Activated CD8-positive, alpha-beta memory T cell treated with anti-CD3 and anti-CD28 coated beads for 36 hours (primary cell): ENCODE measurements around the gene TRAK2. TPM values are rescaled to one million over a fixed set of nuclear protein-coding genes. Genes with fewer than 3 reads are reported as not detected.
"Not testable (repeated sequence)": the region's sequence is repeated elsewhere in the genome, so short reads cannot be mapped to it uniquely, and the experiment has no call there.

ENCODE experiments used
- CTCF ChIA-PET: fragments of 350-600 bp; sonication (Branson Sonifier 250); formaldehyde crosslinking; loops from one replicate; lab custom pipeline; 2021; ENCODE audit warnings: antibody characterized with exemption; lab: Charles Lee
- POLR2A ChIA-PET: fragments of 350-600 bp; sonication (Branson Sonifier 250); formaldehyde crosslinking; loops from one replicate; lab custom pipeline; 2021; ENCODE audit warnings: antibody characterized with exemption; lab: Charles Lee
- total RNA-seq, 2 experiments: library from RNA; stranded (reverse); gene quantifications; one replicate each; pipeline ENCODE4 v1.2.3, GENCODE V29; 2021

TRAK2 gene
- 10 to 100 TPM; 22.6 to 23.2 TPM for total RNA-seq

- POLR2A ChIA-PET = interaction anchor here (0.6 to 1.3 kb wide), 10 partner anchors 13 to 329 kb away, joined by 3 to 6 read pairs (median 4); partner anchors contain the start of gene ALS2
- CTCF ChIA-PET = interaction anchor here (0.6 to 1.8 kb wide), 6 partner anchors 10 to 1539 kb away, joined by 3 to 4 read pairs (median 3); no protein-coding TSS in a partner anchor
Observed at GRCh38 chr2:201451292-201452057, at the start of gene TRAK2, which contains the start of gene STRADB. Gene TRAK2 (minus strand): TSS chr2:201451458. CDS start chr2:201420507, 30,951 bp downstream. Gene STRADB (plus strand): TSS chr2:201451740. CDS start chr2:201454841, 3,101 bp downstream.

DNA sequence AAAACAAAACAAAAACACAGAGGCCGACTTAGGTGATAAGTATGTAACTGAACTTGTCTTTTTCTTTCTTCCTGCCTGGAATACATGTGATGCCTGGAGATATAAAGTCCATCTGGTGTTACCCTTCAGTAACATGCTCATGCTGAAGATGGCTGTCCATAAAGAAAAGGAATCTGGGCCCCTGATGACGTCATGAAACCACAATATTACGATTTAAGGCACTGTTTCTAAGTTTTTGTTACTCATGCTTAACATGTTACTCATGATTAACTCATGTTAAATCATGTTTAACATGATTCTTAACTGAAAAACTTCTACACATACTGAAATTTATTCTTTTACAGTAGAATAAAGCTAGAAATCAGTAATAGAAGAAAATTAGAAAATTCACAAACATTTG is 49.3 kb upstream of the TRAK2 start:
- ChIA-PET CTCF (no interaction called here), POLR2A (no interaction called here)

GRCh38 chr2:201496785-201497184 is 45.5 kb upstream of the TRAK2 start:
- POLR2A ChIA-PET = no interaction called here
- CTCF ChIA-PET = no interaction called here

DNA sequence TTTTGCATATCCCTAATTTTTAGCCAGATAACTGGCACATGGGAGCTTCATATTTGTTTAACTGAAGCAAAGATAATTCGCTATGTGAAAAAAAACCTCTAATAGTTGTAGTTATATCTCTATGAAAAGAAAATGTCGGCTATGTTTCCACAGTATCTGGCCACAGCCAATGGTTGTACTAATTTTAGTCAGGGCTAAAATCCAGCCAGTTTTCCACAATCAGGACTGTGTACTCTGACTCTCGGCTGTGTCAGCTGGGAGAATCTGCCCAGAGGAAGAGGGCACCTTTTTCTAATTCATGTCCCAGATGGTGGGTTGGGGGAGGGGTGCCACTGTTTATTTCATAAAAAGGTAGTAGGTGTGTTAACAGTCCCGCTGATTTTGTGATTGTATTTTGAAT is 39.0 kb upstream of the TRAK2 start:
- POLR2A ChIA-PET = no interaction called here
- CTCF ChIA-PET = no interaction called here

GRCh38 chr2:201484805-201485204 is 33.5 kb upstream of the TRAK2 start:
- ChIA-PET POLR2A (no interaction called here), CTCF (no interaction called here)

DNA sequence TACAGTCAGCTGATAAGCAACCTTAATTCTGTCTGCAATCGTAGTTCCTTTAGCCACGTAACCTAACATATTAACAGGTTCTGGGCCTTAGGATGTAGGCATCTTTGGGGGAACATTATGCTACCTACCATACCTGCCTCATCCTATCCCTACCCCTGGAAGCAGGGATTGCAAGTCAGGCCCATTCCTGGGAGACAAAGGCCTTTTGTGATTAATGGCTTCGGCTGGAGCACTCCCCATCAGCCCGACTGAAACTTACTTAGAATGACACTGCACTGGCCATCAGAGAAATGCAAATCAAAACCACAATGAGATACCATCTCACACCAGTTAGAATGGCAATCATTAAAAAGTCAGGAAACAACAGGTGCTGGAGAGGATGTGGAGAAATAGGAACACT is 32.5 kb upstream of the TRAK2 start:
- POLR2A ChIA-PET, CTCF ChIA-PET: not testable (repeated sequence)

DNA sequence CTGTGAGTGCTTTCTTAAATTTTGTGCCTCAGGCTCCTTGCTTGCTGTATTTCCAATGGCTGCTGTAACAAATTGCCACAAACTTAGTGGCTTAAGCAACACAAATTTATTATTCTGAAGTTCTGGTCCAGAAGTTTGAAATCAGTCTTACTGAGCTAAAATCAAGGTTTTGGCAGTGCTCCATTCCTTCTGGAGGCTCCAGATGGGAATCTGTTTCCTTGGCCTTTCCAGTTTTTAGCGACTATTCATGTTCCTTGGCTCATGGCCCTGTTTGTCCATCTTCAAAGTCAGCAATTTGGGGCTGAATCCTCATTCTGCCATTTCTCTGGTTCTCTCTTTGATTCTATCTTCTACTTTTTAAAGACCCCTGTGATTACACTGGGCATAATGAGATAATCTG is 32.1 kb upstream of the TRAK2 start:
- CTCF ChIA-PET = no interaction called here
- POLR2A ChIA-PET = no interaction called here

DNA sequence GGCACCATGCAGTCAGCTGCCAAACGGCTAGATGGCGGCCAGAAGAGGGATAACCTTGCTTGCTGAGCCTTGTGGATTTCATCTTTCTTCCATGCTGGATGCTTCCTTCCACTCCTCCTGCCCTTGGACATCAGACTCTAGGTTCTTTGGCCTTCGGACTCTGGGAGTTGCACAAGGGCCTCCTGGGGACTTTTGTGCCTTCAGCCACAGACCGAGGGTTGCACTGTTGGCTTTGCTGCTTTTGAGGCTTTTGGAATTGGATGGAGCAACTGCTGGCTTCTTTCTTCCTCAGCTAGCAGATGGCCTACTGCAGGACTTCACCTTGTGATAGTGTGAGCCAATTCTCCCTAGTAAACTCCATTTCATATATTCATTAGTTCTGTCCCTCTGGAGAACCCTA is 31.3 kb upstream of the TRAK2 start:
- POLR2A ChIA-PET = no interaction called here
- CTCF ChIA-PET = no interaction called here

DNA sequence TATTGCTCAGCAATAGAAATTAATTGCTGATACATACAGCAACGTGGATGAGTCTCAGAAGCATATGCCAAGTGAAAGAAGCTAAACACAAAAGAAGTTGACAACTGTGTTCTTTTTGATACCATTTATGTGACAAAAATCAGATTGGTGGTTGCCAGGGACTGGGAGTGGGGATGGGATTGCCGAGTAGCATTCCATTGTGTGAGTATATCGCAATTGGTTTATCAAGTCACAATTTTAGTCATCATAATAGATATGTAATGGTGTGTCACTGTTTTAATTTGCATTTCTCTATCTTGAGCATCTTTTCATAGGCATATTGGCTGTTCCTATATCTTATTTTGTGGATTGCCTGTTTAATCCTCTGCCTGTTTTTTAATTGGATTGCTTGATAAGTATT is 21.2 kb upstream of the TRAK2 start:
- CTCF ChIA-PET = no interaction called here
- POLR2A ChIA-PET = no interaction called here

- ChIA-PET POLR2A (no interaction called here), CTCF (no interaction called here)
Observed at GRCh38 chr2:201471732-201472393, 20.6 kb upstream of the TRAK2 start.

GRCh38 chr2:201470821-201471731 is 19.8 kb upstream of the TRAK2 start:
- ChIA-PET CTCF (no interaction called here), POLR2A (no interaction called here)

- POLR2A ChIA-PET = no interaction called here
- CTCF ChIA-PET = interaction anchor here (0.9 kb wide), 1 partner anchor 16 kb away, joined by 4 read pairs; the partner anchor contains the start of genes STRADB and TRAK2
Observed at GRCh38 chr2:201467666-201468065, 16.4 kb upstream of the TRAK2 start.

DNA sequence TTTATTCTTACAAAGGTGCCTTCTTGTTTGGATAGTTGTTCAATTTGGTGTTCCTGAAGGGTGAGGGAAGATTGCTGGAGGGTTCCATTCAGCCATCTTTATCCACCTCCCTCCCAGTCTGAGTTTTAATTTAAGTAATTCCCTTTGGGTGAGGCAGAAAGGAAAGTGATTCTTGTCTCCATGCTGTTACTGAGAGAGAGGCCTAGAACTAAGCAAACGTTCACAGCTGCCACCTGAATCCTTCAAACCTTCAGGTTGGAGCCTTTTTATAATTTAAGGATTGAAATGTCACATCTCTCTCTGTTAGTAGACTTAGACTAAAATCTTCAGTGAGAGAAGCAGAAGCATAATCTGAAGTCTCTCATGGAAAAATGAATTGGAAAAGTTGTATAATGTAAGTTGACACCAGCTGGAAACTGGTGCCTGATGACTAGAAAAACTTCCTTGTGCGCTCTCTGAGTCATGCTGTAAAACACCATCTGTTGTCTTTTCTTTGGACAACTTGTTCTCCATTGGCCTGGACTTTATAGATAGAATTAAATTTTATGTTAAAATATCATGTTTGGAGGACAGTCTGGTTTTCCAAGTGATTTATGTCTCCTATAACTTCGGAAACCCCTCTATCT is 14.9 kb upstream of the TRAK2 start:
- CTCF ChIA-PET = no interaction called here
- POLR2A ChIA-PET = no interaction called here

DNA sequence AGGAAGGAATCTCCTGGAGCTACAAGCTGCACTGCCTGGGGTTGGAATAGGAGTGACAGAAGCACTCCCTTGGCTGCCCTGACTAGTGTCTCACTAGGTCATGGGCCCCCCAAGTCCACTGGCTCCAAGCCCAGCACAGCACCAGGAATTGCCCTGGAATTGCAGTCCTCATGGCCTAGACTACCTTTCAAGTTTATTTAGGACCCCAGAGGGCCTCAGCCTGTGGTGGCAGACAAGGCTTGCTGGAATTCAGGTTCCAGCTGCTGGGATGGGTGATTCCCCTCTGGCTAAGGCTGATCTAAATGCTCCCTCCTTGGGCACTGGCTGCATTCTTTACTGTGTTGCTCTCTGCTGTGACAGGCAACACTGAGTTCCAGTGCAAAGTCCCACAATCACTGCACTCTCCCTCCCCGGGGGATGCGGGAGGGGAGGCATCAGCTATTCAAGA is 14.3 kb upstream of the TRAK2 start:
- ChIA-PET CTCF (no interaction called here), POLR2A (no interaction called here)

DNA sequence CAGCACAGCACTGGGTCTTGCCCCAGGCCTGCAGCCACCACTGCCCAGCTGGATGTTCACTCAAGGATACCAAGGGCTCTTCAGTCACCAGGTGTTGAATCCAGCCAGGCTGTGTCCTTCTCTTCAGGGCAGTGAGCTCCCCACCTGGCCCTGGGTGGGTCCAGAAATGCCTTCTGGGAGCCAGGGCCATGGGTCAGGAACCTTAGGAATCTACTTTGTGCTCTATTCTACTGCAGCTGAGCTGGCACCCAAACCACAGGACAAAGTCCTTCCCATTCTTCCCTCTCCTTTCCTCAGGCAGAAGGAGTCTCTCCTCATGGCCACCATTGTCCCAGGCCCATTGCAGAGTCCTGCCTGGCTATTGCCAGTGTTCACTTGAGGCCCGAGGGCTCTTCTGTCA is 13.3 kb upstream of the TRAK2 start:
- ChIA-PET POLR2A (no interaction called here), CTCF (interaction anchor here (0.5 kb wide), 1 partner anchor 12 kb away, joined by 3 read pairs; no protein-coding TSS in a partner anchor)

DNA sequence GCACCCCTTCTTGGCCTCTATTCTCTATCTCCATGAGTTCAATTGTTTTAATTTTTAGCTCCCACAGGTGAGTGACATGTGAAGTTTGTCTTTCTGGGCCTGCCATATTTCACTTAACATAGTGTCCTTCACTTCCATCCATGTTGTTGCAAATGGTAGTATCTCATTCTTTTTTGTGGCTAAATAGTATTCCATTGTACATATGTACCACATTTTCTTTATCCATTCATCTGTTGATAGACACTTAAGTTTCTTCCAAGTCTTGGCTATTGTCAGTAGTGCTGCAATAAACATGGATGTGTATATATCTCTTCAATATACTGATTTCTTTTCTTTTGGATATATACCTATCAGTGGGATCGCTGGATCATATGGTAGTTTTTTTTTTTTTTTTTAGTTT is 9.3 kb upstream of the TRAK2 start:
- POLR2A ChIA-PET = no interaction called here
- CTCF ChIA-PET = no interaction called here

DNA sequence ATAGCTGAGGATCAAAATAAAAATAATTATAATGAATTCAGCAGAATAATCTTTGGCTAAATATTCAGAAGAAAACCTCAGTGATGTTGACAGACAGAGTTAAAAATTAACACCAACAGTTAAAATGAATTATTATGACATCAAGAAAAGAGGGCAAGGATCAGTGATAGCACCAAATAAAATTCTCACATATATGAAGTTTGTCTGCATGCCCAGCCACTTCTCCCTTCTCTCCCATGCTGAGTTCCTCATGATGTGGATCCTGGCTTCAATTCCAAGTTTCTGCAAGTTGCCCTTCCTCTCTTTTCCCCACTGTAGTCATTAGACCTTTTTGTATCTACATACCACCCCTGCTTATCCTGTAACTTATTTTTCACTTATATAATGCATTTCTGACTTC is 7.1 kb upstream of the TRAK2 start:
- CTCF ChIA-PET = no interaction called here
- POLR2A ChIA-PET = no interaction called here

DNA sequence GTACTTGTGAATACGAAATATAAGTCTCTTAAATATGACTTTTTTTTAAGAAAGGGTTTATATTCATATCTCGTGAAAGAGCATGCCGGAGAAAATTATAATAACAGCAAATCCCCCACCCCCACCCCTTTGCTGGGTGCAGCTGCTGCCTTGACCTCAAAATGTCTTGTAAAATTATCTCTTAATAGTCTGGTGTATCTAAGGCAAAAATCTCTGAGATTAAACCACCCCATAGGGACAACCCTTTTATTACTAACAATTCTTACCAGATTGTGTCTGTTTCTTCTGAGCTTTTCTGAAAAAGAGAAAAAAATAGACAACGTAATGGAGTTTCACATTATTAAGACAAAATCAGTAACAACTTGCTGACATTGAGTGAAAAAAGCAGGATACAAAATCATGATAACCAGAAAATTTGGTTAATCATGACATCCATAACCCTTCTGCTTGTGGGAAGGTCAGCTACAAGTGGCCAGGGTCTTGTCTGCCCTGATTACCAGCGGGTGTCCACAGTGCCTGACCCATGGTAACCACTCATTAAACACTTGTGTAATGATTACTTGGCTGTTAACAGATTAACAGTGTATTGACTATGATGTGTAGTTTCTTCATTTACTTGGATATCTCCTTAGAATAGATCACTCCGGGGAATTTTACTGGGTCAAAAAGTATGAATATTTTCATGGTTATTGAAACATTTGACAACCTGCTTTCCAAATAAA is 1.8 kb upstream of the TRAK2 start:
- POLR2A ChIA-PET = interaction anchor here (0.5 kb wide), 1 partner anchor 740 kb away, joined by 5 read pairs; no protein-coding TSS in a partner anchor
- CTCF ChIA-PET = interaction anchor here (0.8 kb wide), 1 partner anchor 217 kb away, joined by 4 read pairs; no protein-coding TSS in a partner anchor
